Suppressor macrophage treated with lipopolysaccharide for 1 hour (primary cell): ENCODE data around the gene CLDND1.

Source experiments
- DNase-seq, 3 donors: peaks; one replicate each; pipeline ENCODE4 v3.0.0-alpha.2; 2020 to 2022

The CLDND1 gene

GRCh38 chr3:98551236-98551635 lies 28.5 kb upstream of the CLDND1 start:
- DNase-seq, result no peak

DNA sequence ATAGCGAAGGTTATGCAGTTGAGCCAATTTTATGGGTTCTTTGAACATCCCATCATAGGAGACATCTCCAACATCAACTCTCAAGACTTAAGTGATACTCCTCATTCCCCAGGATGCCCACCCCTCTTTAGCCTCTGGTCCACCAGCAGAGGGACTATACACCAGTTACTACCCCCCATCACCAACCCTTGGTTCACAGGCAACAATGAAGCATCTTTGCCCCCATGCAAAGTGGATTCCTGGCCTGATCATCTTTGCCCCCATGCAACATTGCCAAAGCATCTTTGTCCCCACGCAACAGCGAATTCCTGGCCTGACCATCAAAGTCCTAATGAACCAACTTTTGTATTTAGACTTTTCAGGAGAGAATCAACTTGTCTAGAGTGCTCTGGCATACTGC lies 28.1 kb upstream of the CLDND1 start:
- DNase-seq, result no peak

DNA sequence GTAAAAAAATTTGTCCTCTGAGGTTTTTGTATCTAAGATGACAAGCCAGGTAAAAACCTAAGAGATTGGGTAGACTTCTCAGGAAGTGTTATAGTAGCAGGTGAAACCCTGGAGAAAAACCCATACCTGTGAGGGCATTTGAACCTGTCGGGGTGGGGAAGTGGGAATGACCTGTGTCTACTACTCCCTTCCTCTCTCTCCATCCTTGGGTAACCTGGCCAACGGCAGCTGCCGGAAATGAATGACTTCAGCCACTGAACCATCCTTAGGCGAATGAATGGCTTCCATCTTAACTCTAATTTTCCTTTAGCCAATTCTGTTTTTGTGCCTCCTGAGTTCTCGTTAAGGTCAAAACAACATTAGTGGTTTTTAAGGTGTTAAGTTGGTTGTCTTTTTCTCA lies 25.8 kb upstream of the CLDND1 start:
- no peak for DNase-seq

GRCh38 chr3:98545940-98546339 lies 23.2 kb upstream of the CLDND1 start:
- no peak for DNase-seq

- DNase-seq, result no peak
Measured at GRCh38 chr3:98542623-98543022, 19.9 kb upstream of the CLDND1 start.

DNA sequence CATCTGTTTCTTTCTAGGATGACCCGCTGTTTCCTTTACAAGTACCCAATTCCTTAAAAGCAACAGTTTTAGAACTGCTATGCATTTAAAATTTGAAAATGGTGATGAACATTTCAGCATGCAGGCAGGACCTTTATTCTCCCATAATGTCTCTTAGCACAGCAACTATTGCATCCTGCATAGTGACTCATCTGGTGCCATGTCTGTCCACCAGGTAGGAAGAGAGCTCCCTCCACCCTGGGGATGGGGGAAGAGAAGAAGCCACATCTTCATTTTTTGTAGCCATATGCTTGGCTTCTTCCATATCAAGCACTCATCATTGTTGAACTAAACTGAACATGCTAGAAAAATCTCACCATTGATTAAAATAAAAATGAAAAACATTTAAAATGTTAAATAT lies 19.0 kb upstream of the CLDND1 start:
- DNase-seq, result no peak

DNA sequence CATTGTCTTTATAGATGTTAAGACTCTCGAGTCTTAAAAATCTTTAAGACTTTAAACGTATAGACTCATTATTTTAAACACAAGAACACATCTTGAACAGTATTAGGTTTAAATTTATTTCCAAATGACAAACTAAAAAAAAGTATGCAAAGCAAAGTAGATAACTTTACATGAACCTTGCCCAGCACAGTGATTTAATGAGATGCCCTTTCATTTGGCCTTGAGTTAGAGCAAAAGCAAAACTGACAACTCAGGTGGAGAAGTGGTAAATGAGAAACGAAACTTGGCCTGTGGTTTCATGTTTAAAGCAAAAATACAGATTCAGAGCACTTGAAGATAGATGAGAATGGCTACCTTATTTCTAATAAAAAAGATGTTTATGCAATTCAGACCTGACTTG lies 17.6 kb upstream of the CLDND1 start:
- DNase-seq, result peak in 2 of 3 donors; percentile 14 to 28

DNA sequence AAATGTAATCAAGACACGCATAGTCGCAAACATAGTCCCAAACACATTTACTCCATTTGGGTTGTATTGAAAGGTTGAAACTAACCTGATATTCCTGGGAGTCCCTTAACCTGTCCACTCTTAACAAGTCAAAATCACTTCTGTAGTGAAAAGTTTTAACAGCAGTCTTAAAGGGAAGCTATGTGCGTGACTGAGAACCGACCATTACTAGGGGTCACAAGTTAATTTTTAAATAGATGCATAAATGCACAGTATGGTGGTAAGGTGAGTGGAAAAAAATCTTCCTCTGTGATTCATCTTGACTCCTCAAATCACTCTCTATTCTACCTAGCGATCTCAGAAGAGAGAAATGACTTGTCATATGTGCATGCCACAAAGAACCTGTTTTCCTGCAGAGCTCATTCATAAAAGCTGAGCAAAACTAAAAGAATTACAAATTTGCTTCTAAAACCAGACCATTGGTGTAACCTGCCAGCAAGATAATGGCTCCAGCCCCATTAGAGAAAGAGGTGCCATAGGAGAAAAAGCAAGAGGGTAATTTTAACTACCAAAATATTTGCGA lies 13.8 kb upstream of the CLDND1 start:
- DNase-seq, result no peak

- DNase-seq, result no peak
Measured at GRCh38 chr3:98534734-98535133, 12.0 kb upstream of the CLDND1 start.

DNA sequence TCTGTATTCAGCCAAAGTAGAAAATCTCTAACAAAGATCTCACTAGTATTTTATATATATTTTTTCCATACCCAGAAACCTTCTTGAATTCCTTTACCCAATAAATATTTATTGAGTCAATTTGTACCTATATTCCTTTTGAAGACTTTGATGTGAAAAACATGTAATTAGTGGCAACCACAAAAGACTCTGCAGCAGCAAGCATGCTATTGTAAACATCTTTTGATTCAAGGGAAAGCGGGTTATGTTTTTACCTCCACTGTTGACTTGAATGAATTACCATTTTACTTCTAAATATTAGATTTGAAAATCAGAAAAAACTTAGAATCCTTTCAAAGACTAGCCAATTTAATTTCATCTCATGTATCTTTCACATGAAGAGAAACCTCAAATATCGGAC lies 11.5 kb upstream of the CLDND1 start:
- DNase-seq, result no peak

DNA sequence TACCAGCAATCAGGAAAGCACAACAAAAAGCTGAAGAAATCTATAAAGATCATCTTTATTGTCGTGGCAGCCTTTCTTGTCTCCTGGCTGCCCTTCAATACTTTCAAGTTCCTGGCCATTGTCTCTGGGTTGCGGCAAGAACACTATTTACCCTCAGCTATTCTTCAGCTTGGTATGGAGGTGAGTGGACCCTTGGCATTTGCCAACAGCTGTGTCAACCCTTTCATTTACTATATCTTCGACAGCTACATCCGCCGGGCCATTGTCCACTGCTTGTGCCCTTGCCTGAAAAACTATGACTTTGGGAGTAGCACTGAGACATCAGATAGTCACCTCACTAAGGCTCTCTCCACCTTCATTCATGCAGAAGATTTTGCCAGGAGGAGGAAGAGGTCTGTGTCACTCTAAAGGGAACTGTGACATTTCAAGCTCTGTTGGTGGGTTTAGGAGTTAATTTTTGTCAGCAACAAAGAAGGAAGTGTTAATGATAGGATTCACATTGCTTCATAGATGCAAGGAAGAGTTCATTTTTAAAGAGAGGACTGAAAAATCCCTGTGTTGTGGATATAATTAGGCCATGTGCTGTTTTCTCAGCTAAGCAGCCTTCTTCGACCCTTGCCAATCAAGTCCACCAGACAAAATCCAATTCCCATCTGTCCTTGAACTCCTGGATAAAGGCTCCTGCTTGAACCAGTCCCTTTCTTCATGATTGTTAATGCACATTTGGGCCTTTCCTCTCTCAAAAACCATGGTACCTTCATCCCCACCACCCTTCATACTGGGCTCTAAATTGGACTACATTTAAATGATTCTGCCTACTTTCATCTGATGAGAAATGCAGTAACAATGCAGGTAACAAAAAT lies 10.2 kb upstream of the CLDND1 start:
- no peak for DNase-seq

- DNase-seq, result no peak
Measured at GRCh38 chr3:98532275-98532637, 9.6 kb upstream of the CLDND1 start.

DNA sequence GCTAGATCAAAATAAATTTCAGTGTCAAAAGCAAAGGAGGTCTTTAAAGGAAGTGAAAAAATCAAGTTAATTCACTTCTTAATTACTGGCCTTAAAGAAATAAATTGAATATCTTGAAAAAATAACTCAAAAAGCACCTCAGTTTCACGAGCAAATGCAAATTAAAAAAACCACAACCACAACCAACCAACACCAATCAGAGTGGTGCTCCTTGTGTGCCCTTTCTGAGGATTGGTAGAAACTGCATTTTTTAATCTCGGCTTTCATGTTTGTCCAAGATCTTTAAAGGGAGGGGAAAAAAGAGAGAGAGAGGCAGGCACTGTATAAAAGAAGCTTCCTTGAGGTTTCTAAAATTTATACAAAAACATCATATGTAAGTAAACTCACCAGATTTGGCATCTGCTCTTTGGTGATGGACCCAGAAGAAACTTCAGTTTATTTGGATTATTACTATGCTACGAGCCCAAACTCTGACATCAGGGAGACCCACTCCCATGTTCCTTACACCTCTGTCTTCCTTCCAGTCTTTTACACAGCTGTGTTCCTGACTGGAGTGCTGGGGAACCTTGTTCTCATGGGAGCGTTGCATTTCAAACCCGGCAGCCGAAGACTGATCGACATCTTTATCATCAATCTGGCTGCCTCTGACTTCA lies 9.0 kb upstream of the CLDND1 start, which contains the start of gene GPR15:
Gene GPR15 (plus strand): TSS at position 357 of the 653 bp plus-strand sequence. CDS start 56 bp downstream, at position 413.
- no peak for DNase-seq

DNA sequence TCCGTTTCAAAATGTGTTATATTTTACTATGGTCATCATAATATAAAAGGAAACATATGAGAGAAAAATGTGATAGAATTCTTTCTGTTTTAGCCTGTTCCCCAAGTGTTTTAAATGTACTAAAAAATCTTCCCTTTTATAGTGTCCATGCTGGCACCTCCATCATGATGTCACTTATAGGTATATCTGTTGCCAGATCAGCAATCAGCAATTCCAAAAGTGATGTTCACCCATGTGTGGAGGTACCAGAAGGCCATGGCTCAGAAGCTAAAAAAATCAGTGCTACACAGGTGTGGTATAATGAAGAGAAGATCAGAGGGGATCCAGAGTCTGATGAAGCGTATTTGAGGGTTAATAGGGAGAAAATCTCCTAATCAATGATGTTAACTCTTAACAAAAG lies 8.0 kb upstream of the CLDND1 start:
- DNase-seq, result no peak

- DNase-seq, result peak in 1 of 3 donors; percentile 9
Measured at GRCh38 chr3:98529856-98530459, 7.3 kb upstream of the CLDND1 start.

DNA sequence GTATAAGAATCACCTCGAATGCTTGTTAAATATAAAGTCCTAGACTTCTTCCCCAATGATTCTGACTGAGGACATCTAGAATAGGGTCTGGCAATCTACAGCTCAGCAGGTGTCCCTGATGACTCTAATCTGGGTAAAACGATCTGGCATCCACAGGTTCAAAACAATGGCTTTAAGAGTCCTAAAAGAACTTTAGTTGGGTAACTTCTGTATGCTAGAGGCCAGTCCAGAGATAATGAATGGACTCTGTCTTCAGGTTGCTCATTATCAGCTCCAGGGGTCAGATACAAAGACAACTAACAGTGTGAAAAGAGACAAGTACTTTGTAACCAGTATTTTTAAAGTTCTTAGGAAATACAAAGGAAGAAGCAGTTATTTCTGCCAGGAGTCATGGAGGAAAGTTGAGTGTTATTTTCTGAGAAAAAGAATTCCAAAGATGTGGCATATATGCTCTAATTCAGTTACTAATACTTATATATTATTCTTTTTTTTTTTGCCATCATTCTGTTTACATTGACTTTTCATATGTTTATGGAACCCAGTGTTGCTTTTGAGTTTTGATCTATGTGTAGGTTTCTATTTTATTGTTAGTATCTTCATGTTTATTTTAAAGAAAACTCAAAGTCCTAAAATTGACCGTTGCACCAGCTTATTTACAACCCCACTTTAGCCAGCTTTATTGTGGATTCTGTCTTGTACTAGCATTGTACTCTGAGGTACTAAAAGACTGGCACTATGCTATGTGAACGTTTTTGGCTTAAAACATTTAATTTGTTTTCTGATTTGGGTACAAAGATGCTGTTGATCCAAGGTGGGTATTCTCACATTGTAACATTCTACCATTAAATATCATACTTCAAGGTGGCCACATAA lies 6.0 kb upstream of the CLDND1 start:
- no peak for DNase-seq

DNA sequence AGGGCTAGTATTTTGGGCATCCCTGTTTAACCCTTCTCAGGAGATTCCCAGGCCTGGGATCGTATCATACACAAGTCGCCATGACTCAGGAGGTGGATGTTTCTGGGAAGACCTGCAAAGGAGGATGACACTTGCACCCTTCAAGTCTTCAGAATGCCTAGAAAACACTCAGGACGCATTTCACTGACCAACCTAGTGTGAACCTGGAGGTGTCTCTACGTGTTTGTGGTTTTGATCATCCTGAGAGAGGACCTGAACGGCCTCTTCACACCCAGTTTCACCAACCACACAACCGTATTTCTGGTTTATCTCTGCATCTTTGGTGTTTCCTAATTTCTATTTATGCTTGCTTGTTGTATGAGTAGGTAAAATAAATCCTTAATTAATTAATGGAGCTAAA lies 2.8 kb upstream of the CLDND1 start:
- no peak for DNase-seq

DNA sequence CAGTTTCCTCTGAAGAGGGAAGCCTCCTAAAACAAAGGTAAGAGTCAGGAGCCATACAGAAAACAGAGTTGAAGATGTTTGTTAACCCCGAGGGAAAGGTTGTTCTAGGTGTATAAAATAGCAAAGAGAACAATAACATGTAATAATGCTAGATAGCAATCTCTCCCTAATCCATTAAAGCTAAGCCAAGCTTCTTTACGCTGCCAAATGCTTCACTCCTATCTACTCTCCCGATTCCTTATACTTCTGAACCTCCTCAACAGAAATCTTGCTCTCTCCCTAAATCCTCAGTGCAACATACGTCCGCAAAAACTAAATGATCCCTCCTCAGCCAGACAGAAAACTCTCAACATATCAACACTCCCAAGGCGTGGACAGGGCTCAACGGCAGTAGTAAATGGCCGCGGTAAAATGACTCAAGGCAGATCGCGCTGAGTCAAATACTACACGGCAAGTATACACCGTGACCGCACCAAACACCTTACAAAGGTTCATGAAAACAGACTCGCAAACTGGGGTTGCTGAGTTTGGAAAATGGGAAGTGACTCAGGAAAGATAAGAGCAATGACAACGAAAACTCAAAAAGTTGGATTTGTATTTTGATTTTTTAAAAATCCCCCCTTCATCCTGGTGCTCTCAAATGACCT lies 682 bp downstream of the CLDND1 start:
- peak; percentile 48 to 57 (median 55) for DNase-seq

GRCh38 chr3:98519351-98519750 lies 3.4 kb downstream of the CLDND1 start:
- DNase-seq, result no peak

GRCh38 chr3:98518816-98519215 lies 3.9 kb downstream of the CLDND1 start:
- DNase-seq, result no peak

DNA sequence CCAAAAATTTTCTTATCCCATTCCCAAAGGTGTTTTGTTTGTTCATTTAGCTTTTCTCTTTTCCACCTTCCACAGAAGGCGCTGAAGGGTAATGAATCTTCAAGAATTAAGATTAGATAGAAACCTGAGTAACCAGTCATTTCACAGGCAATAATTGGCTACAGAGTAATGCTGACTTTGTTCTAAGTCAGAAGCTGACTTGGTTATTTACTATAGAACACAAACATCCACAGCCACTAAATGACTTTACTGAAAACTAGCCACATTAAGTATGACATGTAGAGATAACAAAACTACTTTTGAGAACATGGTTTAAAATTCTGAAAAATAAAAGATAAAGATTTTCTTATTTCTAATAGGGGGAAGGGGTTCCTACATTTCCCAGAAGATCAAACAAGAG lies 7.8 kb downstream of the CLDND1 start:
- DNase-seq, result no peak

DNA sequence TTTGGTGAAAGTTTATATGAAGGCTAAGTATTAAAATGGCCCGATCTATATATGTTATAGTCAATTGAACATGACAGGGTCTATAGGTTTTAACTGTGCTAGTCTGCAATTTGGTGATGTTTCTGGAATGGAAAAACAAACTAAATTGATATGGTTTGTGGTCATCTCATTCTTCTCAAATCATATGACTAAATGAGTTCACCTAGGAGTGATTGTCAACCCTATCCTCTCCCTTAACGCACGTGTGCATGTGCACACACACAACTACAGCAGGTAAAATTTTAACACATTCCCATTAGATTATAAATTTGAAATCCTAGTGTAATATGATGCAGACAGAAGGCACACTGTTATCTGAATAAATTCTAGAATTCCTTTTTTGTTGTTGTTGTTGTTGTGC lies 9.0 kb downstream of the CLDND1 start:
- DNase-seq, result no peak
